ENCODE measurements around the gene VEGFD. TPM values are rescaled to one million over a fixed set of nuclear protein-coding genes. Genes with fewer than 3 reads are reported as not detected.

The VEGFD gene
- total RNA-seq, 2 donors from 2014 or later = 0.68 to 1.4 TPM

GRCh38 chrX:15334561-15334960, 49.7 kb downstream of the VEGFD start:
- Histone ChIP-seq H3K36me3 (no peaks in the 10 kb centered on the region), H3K27ac (peak overlapping the region; percentile 83 to 91), H3K4me3 (peak overlapping the region; percentile 61 to 62), H3K4me1 (replicated peaks) (no peaks in the 10 kb centered on the region), H3K27me3 (replicated peaks; ENCODE audit: insufficient read depth) (no peaks in the 10 kb centered on the region), H3K9me3 (no peaks in the 10 kb centered on the region)
- intact Hi-C loops (cut with DNase I) = no loop called here
- no peak for TF ChIP-seq CTCF (IDR thresholded peaks at IDR 0.05)
- TF ChIP-seq POLR2A (IDR thresholded peaks at IDR 0.05) = no peak
- TF ChIP-seq POLR2AphosphoS5 (IDR thresholded peaks at IDR 0.05) = no peak
- 6% methylated on average over 7 of the region's 7 CpGs for WGBS
- no peak for DNase-seq (ENCODE audit: low spot score)

GRCh38 chrX:15328821-15329220, 55.4 kb downstream of the VEGFD start:
- Histone ChIP-seq H3K4me3 (no peak overlapping the region), H3K9me3 (no peaks in the 10 kb centered on the region), H3K27ac (no peak overlapping the region), H3K36me3 (no peaks in the 10 kb centered on the region), H3K4me1 (replicated peaks) (no peaks in the 10 kb centered on the region), H3K27me3 (replicated peaks; ENCODE audit: insufficient read depth) (no peaks in the 10 kb centered on the region)
- DNase-seq (ENCODE audit: low spot score) = no peak
- intact Hi-C loops (cut with DNase I) = no loop called here
- 56% methylated on average over 2 of the region's 2 CpGs for WGBS
- TF ChIP-seq POLR2A (IDR thresholded peaks at IDR 0.05) = no peak
- TF ChIP-seq CTCF (IDR thresholded peaks at IDR 0.05) = no peak
- TF ChIP-seq POLR2AphosphoS5 (IDR thresholded peaks at IDR 0.05) = no peak

DNA sequence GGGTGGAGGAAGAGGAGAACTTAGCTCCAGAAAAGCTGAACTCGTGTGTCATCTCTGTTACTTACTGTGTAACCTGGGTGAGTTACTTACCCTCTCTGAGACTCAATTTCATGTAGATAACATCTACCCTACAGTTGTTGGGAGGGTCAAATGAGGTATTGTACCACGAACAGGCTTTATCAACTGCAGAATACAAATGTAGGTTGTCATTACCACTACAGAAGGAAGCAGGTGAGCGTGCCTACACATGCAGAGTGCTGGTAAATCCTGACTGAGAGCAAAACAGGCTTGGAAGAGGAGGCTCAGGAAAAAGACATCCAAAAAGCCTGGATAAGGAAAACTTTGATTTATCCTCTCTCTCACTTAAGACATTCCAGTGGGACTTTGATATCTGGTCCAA, 56.1 kb downstream of the VEGFD start:
- TF ChIP-seq POLR2AphosphoS5 (IDR thresholded peaks at IDR 0.05) (no peak), CTCF (IDR thresholded peaks at IDR 0.05) (no peak), POLR2A (IDR thresholded peaks at IDR 0.05) (no peak)
- no peaks in the 10 kb centered on the region for H3K9me3 ChIP-seq
- H3K4me1 ChIP-seq (replicated peaks) = no peaks in the 10 kb centered on the region
- H3K27ac ChIP-seq = no peak overlapping the region
- no peak for DNase-seq (ENCODE audit: low spot score)
- no peaks in the 10 kb centered on the region for H3K36me3 ChIP-seq
- intact Hi-C loops (cut with DNase I) = no loop called here
- H3K4me3 ChIP-seq = no peak overlapping the region
- WGBS = 59% methylated on average over 3 of the region's 3 CpGs
- H3K27me3 ChIP-seq (replicated peaks; ENCODE audit: insufficient read depth) = no peaks in the 10 kb centered on the region

GRCh38 chrX:15322472-15322871, 61.7 kb downstream of the VEGFD start:
- TF ChIP-seq POLR2A (IDR thresholded peaks at IDR 0.05) (no peak), CTCF (IDR thresholded peaks at IDR 0.05) (no peak), POLR2AphosphoS5 (IDR thresholded peaks at IDR 0.05) (no peak)
- WGBS = 87% methylated on average over 5 of the region's 5 CpGs
- Histone ChIP-seq H3K4me3 (no peak overlapping the region), H3K27me3 (replicated peaks; ENCODE audit: insufficient read depth) (no peaks in the 10 kb centered on the region), H3K9me3 (no peaks in the 10 kb centered on the region), H3K4me1 (replicated peaks) (no peaks in the 10 kb centered on the region), H3K36me3 (no peaks in the 10 kb centered on the region), H3K27ac (no peak overlapping the region)
- intact Hi-C loops (cut with DNase I) = no loop called here
- no peak for DNase-seq (ENCODE audit: low spot score)

GRCh38 chrX:15322072-15322471, 62.1 kb downstream of the VEGFD start:
- no peak for DNase-seq (ENCODE audit: low spot score)
- no peak for TF ChIP-seq POLR2AphosphoS5 (IDR thresholded peaks at IDR 0.05)
- no peak for TF ChIP-seq CTCF (IDR thresholded peaks at IDR 0.05)
- TF ChIP-seq POLR2A (IDR thresholded peaks at IDR 0.05) = no peak
- Histone ChIP-seq H3K36me3 (no peaks in the 10 kb centered on the region), H3K9me3 (no peaks in the 10 kb centered on the region), H3K4me1 (replicated peaks) (no peaks in the 10 kb centered on the region), H3K27me3 (replicated peaks; ENCODE audit: insufficient read depth) (no peaks in the 10 kb centered on the region), H3K27ac (no peak overlapping the region), H3K4me3 (no peak overlapping the region)
- 80% methylated on average over 2 of the region's 3 CpGs for WGBS
- intact Hi-C loops (cut with DNase I) = no loop called here

Measured in prostate gland (tissue), 2 donors.